ENCODE results near the gene CHTOP. TPM values are rescaled to one million over a fixed set of nuclear protein-coding genes. Genes with fewer than 3 reads are reported as not detected.
"Not testable (repeated sequence)": the region's sequence is repeated elsewhere in the genome, so short reads cannot be mapped to it uniquely, and the experiment has no call there.

The CHTOP gene
- total and polyA plus RNA-seq, 2 experiments from 2014 or later = 73.4 to 97.8 TPM

- not testable (repeated sequence) for H3K27ac ChIP-seq (ENCODE audit: low read depth); DNase-seq (ENCODE audit: low spot score); H3K36me3 ChIP-seq (ENCODE audit: insufficient read depth); H3F3A ChIP-seq (replicated peaks; ENCODE audit: low read depth); H4K20me1 ChIP-seq (replicated peaks; ENCODE audit: insufficient read depth); H3K9me2 ChIP-seq (ENCODE audit: insufficient read depth); H3K4me2 ChIP-seq; H3K36me3 Mint-ChIP-seq (ENCODE audit: low read depth); H3K9me3 Mint-ChIP-seq; H3K27me3 ChIP-seq (ENCODE audit: insufficient read depth); H3K79me2 ChIP-seq (replicated peaks; ENCODE audit: insufficient read depth); H3K27ac Mint-ChIP-seq; H3K4me3 Mint-ChIP-seq; H3K4me3 ChIP-seq; ATAC-seq; H3K4me1 ChIP-seq (ENCODE audit: insufficient read depth); H3K27me3 Mint-ChIP-seq (ENCODE audit: insufficient read depth, low read depth, poor library complexity)
- H2AFZ ChIP-seq = 0 out of 2 replicates have a peak overlapping the region, but pooled peaks have one; percentile 60
- peaks cover 12% of the 10 kb centered on the region for H3K4me1 Mint-ChIP-seq
These were observed 45.8 kb upstream of the CHTOP start for GRCh38 chr1:153588033-153588432.

GRCh38 chr1:153588482-153588881 is 45.4 kb upstream of the CHTOP start:
- H3K4me3 Mint-ChIP-seq = no peak overlapping the region
- Histone ChIP-seq H3K4me3 (no peak overlapping the region), H3K4me1 (ENCODE audit: insufficient read depth) (peaks cover 6% of the 10 kb centered on the region; the same call in 1 of the 2 replicates), H2AFZ (0 out of 2 replicates have a peak overlapping the region, but pooled peaks have one; percentile 60), H3K27me3 (ENCODE audit: insufficient read depth) (no peaks in the 10 kb centered on the region), H3K27ac (ENCODE audit: low read depth) (no peak overlapping the region), H3K79me2 (replicated peaks; ENCODE audit: insufficient read depth) (no peaks in the 10 kb centered on the region), H3K9me2 (ENCODE audit: insufficient read depth) (no peaks in the 10 kb centered on the region), H3K36me3 (ENCODE audit: insufficient read depth) (no peaks in the 10 kb centered on the region), H3F3A (replicated peaks; ENCODE audit: low read depth) (no peaks in the 10 kb centered on the region), H4K20me1 (replicated peaks; ENCODE audit: insufficient read depth) (no peaks in the 10 kb centered on the region), H3K4me2 (no peak overlapping the region)
- peaks cover 12% of the 10 kb centered on the region for H3K4me1 Mint-ChIP-seq
- DNase-seq (ENCODE audit: low spot score) = no peak
- TF ChIP-seq ZNF114 (CRISPR knock-in tag; IDR thresholded peaks at IDR 0.05) = no peak
- no peak for TF ChIP-seq JUNB (IDR thresholded peaks at IDR 0.05; ENCODE audit: unreplicated experiment)
- no peak for TF ChIP-seq CTCF (conservative IDR thresholded peaks at IDR 0.05; ENCODE audit: low read depth in 2 of 2)
- TF ChIP-seq REST (IDR thresholded peaks at IDR 0.05; ENCODE audit: unreplicated experiment) = no peak
- no peak for TF ChIP-seq ETS1 (IDR thresholded peaks at IDR 0.05)
- TF ChIP-seq EZH2 (IDR thresholded peaks at IDR 0.05; ENCODE audit: low read depth, unreplicated experiment) = no peak
- no peak for TF ChIP-seq CREB1 (CRISPR knock-in tag; IDR thresholded peaks at IDR 0.05; ENCODE audit: low read depth)
- no peak for TF ChIP-seq NANOG (IDR thresholded peaks at IDR 0.05; ENCODE audit: borderline replicate concordance)
- no peak for TF ChIP-seq ZNF462 (CRISPR knock-in tag; IDR thresholded peaks at IDR 0.05)
- ATAC-seq = no peak
- peaks cover 9% of the 10 kb centered on the region for H3K27me3 Mint-ChIP-seq (ENCODE audit: insufficient read depth, low read depth, poor library complexity)
- no peaks in the 10 kb centered on the region for H3K9me3 Mint-ChIP-seq
- H3K36me3 Mint-ChIP-seq (ENCODE audit: low read depth) = no peaks in the 10 kb centered on the region
- no peak overlapping the region for H3K27ac Mint-ChIP-seq
